Gastroesophageal sphincter (tissue), 4 donors: ENCODE results near the gene TGFBR2. TPM values are rescaled to one million over a fixed set of nuclear protein-coding genes. Genes with fewer than 3 reads are reported as not detected.

ENCODE experiments used
- ATAC-seq: fragments of 150-250 bp; one replicate; pipeline ENCODE4 v1.9.1; 2016; ENCODE audit warnings: mild to moderate bottlenecking, moderate library complexity
- H3K27ac ChIP-seq, 4 donors: fragments of 200-600 bp; sonication (generic) in 3 of 4; 1 replicate in 3 of 4; 2 replicates in 1 of 4; pipeline ENCODE4 v1.5.1; 2016 to 2019
- H3K27me3 ChIP-seq: fragments of 200-600 bp; sonication (generic); one replicate; pipeline ENCODE4 v1.5.1; 2019
- H3K36me3 ChIP-seq, 2 donors: fragments of 200-600 bp; sonication (generic); one replicate each; pipeline ENCODE4 v1.5.1; 2019; ENCODE audit warnings: control low read depth in 1 of 2
- H3K4me1 ChIP-seq, 3 donors: fragments of 200-600 bp; sonication (generic); 1 replicate in 2 of 3; 2 replicates in 1 of 3; pipeline ENCODE4 v1.5.1; 2016 to 2019; ENCODE audit warnings: control low read depth in 2 of 3
- H3K4me3 ChIP-seq, 2 donors: fragments of 200-600 bp; sonication (generic); one replicate each; pipeline ENCODE4 v1.5.1; 2019; ENCODE audit warnings: mild to moderate bottlenecking in 1 of 2, moderate library complexity in 1 of 2
- H3K9me3 ChIP-seq, 3 donors: fragments of 200-600 bp; sonication (generic); one replicate each; pipeline ENCODE4 v1.5.1; 2017 to 2019; ENCODE audit warnings: control low read depth in 2 of 3
- CTCF ChIP-seq, 4 experiments: fragments of 200-600 bp in 2 of 4; fragments of 450-650 bp in 2 of 4; sonication (generic) in 1 of 4; IDR thresholded peaks; one replicate each; pipeline ENCODE4 v1.5.1; 2017 to 2019; ENCODE audit warnings: antibody characterized with exemption in 4 of 4, mild to moderate bottlenecking in 2 of 4, moderate library complexity in 2 of 4
- EP300 ChIP-seq: sonication (generic); formaldehyde crosslinking; IDR thresholded peaks from one replicate; pipeline ENCODE4 v1.6.1; 2017; ENCODE audit warnings: antibody characterized with exemption, mild to moderate bottlenecking
- POLR2A ChIP-seq, 2 donors: fragments of 450-650 bp; IDR thresholded peaks; one replicate each; pipeline ENCODE4 v1.6.1; 2017; ENCODE audit warnings: antibody characterized with exemption in 2 of 2, mild to moderate bottlenecking in 2 of 2, moderate library complexity in 1 of 2
- POLR2AphosphoS5 ChIP-seq: sonication (generic); formaldehyde crosslinking; IDR thresholded peaks from one replicate; pipeline ENCODE4 v1.6.1; 2017; ENCODE audit warnings: antibody characterized with exemption
- WGBS, 2 donors: methylation state at CpG; one replicate each; pipeline ENCODE4 v1.1.5; 2018; ENCODE audit warnings: low coverage in 1 of 2; 5-methylcytosine and 5-hydroxymethylcytosine counted together
- total RNA-seq, 4 donors: library from RNA; depleted of rRNA; stranded (reverse); fragments of >200 nt; gene quantifications; one replicate each; pipeline ENCODE4 v1.1.0, GENCODE V29; 2016

Gene TGFBR2
- total RNA-seq, 4 donors from 2014 or later = 174 to 297 (median 231) TPM

- H3K9me3 ChIP-seq = no peaks in the 10 kb centered on the region
- no peak overlapping the region for H3K27ac ChIP-seq
- H3K4me3 ChIP-seq = no peak overlapping the region
- H3K4me1 ChIP-seq = no peaks in the 10 kb centered on the region
- H3K27me3 ChIP-seq = no peaks in the 10 kb centered on the region
- no peaks in the 10 kb centered on the region for H3K36me3 ChIP-seq
- WGBS, 2 donors = 86 to 100% methylated on average over 3 of the region's 3 CpGs
- no peak for ATAC-seq
- no peak for TF ChIP-seq CTCF (IDR thresholded peaks at IDR 0.05)
Measured at GRCh38 chr3:30737743-30738499, 131.5 kb downstream of the TGFBR2 start.

GRCh38 chr3:30738605-30739004 is 132.2 kb downstream of the TGFBR2 start:
- WGBS, 2 donors = 100% methylated on average over 3 of the region's 3 CpGs
- Histone ChIP-seq H3K9me3 (no peaks in the 10 kb centered on the region), H3K27me3 (no peaks in the 10 kb centered on the region), H3K4me3 (no peak overlapping the region), H3K4me1 (no peaks in the 10 kb centered on the region), H3K27ac (no peak overlapping the region), H3K36me3 (no peaks in the 10 kb centered on the region)
- no peak for TF ChIP-seq POLR2AphosphoS5
- no peak for TF ChIP-seq POLR2A (IDR thresholded peaks at IDR 0.05)
- no peak for ATAC-seq

GRCh38 chr3:30741889-30742288 is 135.5 kb downstream of the TGFBR2 start:
- Histone ChIP-seq H3K36me3 (no peaks in the 10 kb centered on the region), H3K9me3 (no peaks in the 10 kb centered on the region), H3K27me3 (no peaks in the 10 kb centered on the region), H3K27ac (no peak overlapping the region), H3K4me3 (no peak overlapping the region), H3K4me1 (peaks cover 0 to 2% (median 0%) of the 10 kb centered on the region in 3 donors)
- WGBS, 2 donors = 40 to 46% methylated on average over 2 of the region's 2 CpGs
- TF ChIP-seq POLR2A (IDR thresholded peaks at IDR 0.05) (no peak), POLR2AphosphoS5 (no peak), CTCF (IDR thresholded peaks at IDR 0.05) (no peak), EP300 (no peak)
- ATAC-seq = no peak

GRCh38 chr3:30742796-30743619 is 136.6 kb downstream of the TGFBR2 start:
- Histone ChIP-seq H3K4me3 (no peak overlapping the region), H3K9me3 (no peaks in the 10 kb centered on the region), H3K4me1 (peaks cover 0 to 12% (median 0%) of the 10 kb centered on the region in 3 donors), H3K36me3 (no peaks in the 10 kb centered on the region), H3K27ac (no peak overlapping the region), H3K27me3 (no peaks in the 10 kb centered on the region)
- TF ChIP-seq POLR2A (IDR thresholded peaks at IDR 0.05) = no peak
- no peak for TF ChIP-seq POLR2AphosphoS5
- no peak for TF ChIP-seq EP300
- no peak for TF ChIP-seq CTCF (IDR thresholded peaks at IDR 0.05)
- ATAC-seq = no peak
- WGBS, 2 donors = 89 to 94% methylated on average over 4 of the region's 4 CpGs
